Upper lobe of right lung (tissue), 1 donor: ENCODE data around the gene HNRNPR. TPM values are rescaled to one million over a fixed set of nuclear protein-coding genes. Genes with fewer than 3 reads are reported as not detected.

Experiments
- ATAC-seq: fragments of 200-7000 bp; cut with Tn5 transposase; one replicate; pipeline ENCODE4 v1.9.1; 2020; ENCODE audit warnings: mild to moderate bottlenecking, moderate library complexity
- DNase-seq: peaks from one replicate; pipeline ENCODE4 v3.0.0-alpha.2; 2020
- H3K27ac ChIP-seq: fragments of 200-600 bp; one replicate; pipeline ENCODE4 v1.8.0; 2022
- H3K27me3 ChIP-seq: fragments of 200-600 bp; one replicate; pipeline ENCODE4 v1.8.0; 2022; ENCODE audit warnings: mild to moderate bottlenecking
- H3K36me3 ChIP-seq: fragments of 200-600 bp; one replicate; pipeline ENCODE4 v1.8.0; 2022
- H3K4me1 ChIP-seq: fragments of 200-600 bp; one replicate; pipeline ENCODE4 v1.8.0; 2022
- H3K4me3 ChIP-seq: fragments of 200-600 bp; one replicate; pipeline ENCODE4 v1.8.0; 2022; ENCODE audit warnings: mild to moderate bottlenecking
- H3K9me3 ChIP-seq: fragments of 200-600 bp; one replicate; pipeline ENCODE4 v1.8.0; 2022
- intact Hi-C: fragments of 100-400 bp; cut with DNase I; formaldehyde crosslinking; loops from one replicate; pipeline ENCODE4 v1.11.0; 2022
- total RNA-seq: library from RNA; stranded (reverse); fragmentation: NEBNext Ultra II Directional; extraction: Animal tissue kit (Norgen Biotek cat#: 25700); gene quantifications from one replicate; pipeline ENCODE4 v1.2.1, GENCODE V29; 2021
- TF ChIP-seq, protein P1 (sequence below): fragments of 200-600 bp; IDR thresholded peaks from one replicate; pipeline ENCODE4 v1.8.0; 2022; ENCODE audit warnings: antibody characterized with exemption
- donor health status: DM: no; HTN: yes; CAD: no; lungs with severe emphysema.

Gene HNRNPR
- total RNA-seq, 1 donor from 2014 or later = 85.2 TPM

DNA sequence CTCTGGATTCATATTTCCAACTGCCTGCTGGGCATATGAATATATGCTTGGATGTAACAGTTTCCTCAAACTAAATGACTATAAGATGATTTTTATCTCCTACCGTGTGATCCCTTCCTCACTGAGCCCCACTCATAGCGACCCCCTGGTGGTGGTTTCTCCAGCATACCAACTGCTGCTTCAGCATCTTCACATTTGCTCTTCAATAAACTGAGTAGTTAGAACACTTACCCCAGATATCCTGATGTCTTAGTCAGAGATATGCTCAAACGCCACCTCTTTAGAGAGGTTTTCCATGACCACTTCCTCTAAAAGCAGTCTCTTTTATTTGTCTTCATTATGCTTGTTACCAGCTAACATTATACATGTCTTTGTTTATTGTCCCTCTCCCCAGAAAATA is 10.2 kb upstream of the HNRNPR start:
- TF ChIP-seq, protein P1, sequence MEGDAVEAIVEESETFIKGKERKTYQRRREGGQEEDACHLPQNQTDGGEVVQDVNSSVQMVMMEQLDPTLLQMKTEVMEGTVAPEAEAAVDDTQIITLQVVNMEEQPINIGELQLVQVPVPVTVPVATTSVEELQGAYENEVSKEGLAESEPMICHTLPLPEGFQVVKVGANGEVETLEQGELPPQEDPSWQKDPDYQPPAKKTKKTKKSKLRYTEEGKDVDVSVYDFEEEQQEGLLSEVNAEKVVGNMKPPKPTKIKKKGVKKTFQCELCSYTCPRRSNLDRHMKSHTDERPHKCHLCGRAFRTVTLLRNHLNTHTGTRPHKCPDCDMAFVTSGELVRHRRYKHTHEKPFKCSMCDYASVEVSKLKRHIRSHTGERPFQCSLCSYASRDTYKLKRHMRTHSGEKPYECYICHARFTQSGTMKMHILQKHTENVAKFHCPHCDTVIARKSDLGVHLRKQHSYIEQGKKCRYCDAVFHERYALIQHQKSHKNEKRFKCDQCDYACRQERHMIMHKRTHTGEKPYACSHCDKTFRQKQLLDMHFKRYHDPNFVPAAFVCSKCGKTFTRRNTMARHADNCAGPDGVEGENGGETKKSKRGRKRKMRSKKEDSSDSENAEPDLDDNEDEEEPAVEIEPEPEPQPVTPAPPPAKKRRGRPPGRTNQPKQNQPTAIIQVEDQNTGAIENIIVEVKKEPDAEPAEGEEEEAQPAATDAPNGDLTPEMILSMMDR = no peak
- no peak for DNase-seq
- ATAC-seq = no peak

DNA sequence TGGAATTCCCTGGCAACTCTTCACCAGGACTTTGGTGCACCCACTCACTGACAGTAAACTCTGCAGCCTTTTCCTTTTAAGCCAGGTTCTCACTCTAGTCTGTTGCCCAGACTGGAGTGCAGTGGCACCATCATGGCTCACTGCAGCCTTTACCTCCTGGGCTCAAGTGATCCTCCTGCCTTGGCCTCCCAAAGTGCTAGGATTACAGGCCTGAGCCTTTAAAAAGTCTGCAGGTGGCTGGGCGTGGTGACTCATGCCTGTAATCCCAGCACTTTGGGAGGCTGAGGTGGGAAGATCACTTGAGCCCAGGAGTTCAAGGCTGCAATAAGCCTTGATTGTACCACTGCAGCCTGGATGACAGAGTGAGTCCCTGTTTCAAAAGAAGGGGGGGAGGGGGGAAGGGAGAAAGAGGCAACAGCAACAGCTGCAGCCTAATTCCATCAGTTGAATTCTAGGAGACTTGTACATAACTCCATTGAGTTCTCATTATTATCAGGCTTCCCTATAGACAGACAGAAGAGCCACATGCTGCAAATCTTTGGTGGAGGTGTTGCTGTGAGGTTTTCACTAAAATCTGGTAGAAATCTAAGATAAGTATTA is 8.1 kb upstream of the HNRNPR start:
- Histone ChIP-seq H3K9me3 (no peaks in the 10 kb centered on the region), H3K27ac (no peak overlapping the region), H3K27me3 (no peaks in the 10 kb centered on the region), H3K36me3 (no peaks in the 10 kb centered on the region), H3K4me3 (no peak overlapping the region), H3K4me1 (no peaks in the 10 kb centered on the region)
- DNase-seq = no peak
- TF ChIP-seq, protein P1 = no peak
- ATAC-seq = no peak
- intact Hi-C loops = no loop called here

More for the DNA sequence above, 10.2 kb upstream of the HNRNPR start:
- Histone ChIP-seq H3K27ac (no peak overlapping the region), H3K4me1 (no peaks in the 10 kb centered on the region), H3K36me3 (no peaks in the 10 kb centered on the region), H3K9me3 (no peaks in the 10 kb centered on the region), H3K27me3 (no peaks in the 10 kb centered on the region), H3K4me3 (no peak overlapping the region)
- intact Hi-C loops = no loop called here

DNA sequence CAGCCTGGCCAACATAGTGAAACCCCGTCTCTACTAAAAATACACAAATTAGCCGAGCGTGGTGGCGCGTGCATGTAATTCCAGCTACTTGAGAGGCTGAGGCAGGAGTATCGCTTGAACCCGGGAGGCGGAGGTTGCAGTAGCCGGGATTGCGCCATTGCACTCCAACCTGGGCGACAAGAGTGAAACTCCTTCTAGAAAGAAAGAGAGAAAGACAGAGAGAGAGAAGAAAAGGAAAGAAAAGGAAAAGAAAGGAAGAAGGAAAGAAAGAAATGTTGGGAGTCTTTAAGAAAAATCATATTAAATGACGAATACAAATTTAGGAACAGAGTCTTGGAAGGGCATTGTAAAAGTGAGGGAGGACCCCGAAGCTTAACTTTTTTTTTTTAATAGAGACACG is 1.8 kb upstream of the HNRNPR start:
- ATAC-seq (no peak), DNase-seq (no peak)
- Histone ChIP-seq H3K9me3 (no peaks in the 10 kb centered on the region), H3K4me1 (peaks cover 21% of the 10 kb centered on the region), H3K27ac (no peak overlapping the region), H3K36me3 (no peaks in the 10 kb centered on the region), H3K4me3 (no peak overlapping the region), H3K27me3 (no peaks in the 10 kb centered on the region)
- TF ChIP-seq, protein P1 = no peak
- intact Hi-C loops = no loop called here

DNA sequence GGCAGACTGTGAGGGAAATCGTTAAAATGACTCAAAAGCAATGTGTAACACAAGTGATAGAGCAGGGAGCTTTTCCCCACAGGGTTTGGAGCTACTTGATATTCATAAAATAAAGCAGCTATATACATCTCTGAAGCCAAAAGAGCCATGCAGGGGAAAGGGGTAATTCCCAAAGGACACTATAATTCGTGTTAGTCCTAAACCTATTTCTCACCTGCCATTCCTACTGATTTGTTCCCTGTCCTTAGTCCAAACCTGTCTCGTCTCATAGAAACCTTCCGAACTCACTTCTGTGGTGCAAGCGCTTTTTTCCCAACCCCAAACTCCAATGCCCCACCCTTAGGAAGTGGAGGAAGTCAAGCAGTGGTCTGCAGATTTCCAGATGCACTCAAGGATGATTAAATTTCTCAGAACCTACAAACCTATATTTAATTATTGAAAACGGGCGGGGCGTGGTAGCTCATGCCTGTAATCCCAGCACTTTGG is 946 bp upstream of the HNRNPR start:
- ATAC-seq (no peak), DNase-seq (no peak)
- H3K27me3 ChIP-seq = no peaks in the 10 kb centered on the region
- no peaks in the 10 kb centered on the region for H3K9me3 ChIP-seq
- peak overlapping the region; percentile 94 for H3K27ac ChIP-seq
- intact Hi-C loops = no loop called here
- peak overlapping the region; percentile 83 for H3K4me3 ChIP-seq
- TF ChIP-seq, protein P1 = no peak
- H3K4me1 ChIP-seq = peaks cover 30% of the 10 kb centered on the region
- no peaks in the 10 kb centered on the region for H3K36me3 ChIP-seq

DNA sequence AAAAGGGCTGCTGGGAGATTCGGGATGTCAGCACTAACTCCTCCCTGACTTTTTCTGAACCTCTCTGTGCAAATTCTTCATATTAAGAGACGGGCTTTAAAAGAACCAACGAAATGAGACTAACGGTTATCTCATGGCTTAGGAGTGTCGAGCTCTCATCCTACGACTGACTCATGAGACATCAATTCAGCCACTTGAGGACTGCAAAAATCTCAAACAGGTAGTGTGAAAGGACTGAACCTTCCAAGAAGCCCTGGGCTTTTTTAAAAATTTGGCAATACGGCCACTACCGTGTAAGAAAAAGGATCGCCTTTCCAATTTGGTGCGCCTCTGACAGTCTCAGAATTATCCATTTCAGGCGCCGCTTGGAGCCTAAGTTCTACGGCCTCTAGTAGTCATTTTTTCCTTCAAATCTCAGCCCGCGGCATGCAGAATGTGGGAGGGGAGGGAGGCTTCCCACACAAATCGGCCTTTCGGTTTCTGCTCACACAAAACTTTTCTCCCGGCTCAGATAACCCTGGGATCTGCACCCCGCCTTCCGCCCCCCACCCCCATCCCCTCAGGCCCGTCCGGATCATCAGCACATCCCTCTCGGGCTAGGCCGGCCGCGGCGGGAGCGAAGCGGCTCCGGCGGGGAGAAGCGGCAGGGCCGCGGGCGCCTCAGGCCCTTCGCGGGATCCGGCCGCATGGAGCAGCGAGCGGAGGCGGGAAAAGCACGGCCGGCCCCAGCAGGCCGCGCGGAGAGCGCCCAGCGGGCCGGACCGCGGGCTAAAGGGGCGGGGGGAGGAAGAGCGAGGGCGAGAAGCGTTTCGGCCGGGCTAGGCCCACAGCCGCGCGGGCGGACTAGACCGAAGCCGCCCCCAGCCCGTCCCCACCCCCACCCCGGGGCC is 618 bp downstream of the HNRNPR start:
- DNase-seq (no peak), ATAC-seq (peak; percentile 50)
- intact Hi-C loops = no loop called here

More for the DNA sequence above, 618 bp downstream of the HNRNPR start:
- TF ChIP-seq, protein P1 = no peak
- H3K9me3 ChIP-seq = no peaks in the 10 kb centered on the region
- H3K4me3 ChIP-seq = peak overlapping the region; percentile 83
- H3K27me3 ChIP-seq = no peaks in the 10 kb centered on the region
- H3K4me1 ChIP-seq = peaks cover 44% of the 10 kb centered on the region
- peak overlapping the region; percentile 94 for H3K27ac ChIP-seq
- H3K36me3 ChIP-seq = no peaks in the 10 kb centered on the region
